GM21619 (cell line): ENCODE data around the gene LRRC55.

Experiments used
- ATAC-seq: cut with Tn5 transposase; IDR thresholded peaks from one replicate; pipeline ENCODE4 v1.9.1; 2021; ENCODE audit not compliant: unreplicated experiment

LRRC55 gene

GRCh38 chr11:57233702-57234101 lies 51.9 kb downstream of the LRRC55 start:
- no peak for ATAC-seq

- no peak for ATAC-seq
These were observed 54.3 kb downstream of the LRRC55 start for GRCh38 chr11:57235761-57236703.

GRCh38 chr11:57237204-57237681 lies 55.5 kb downstream of the LRRC55 start, which contains the start of gene APLNR:
APLNR (minus strand) TSS chr11:57237250; CDS start chr11:57237004, 246 bp downstream.
- ATAC-seq: no peak

- ATAC-seq: no peak
These were observed 57.6 kb downstream of the LRRC55 start for GRCh38 chr11:57239348-57239747.

- no peak for ATAC-seq
These were observed 58.3 kb downstream of the LRRC55 start for GRCh38 chr11:57240007-57240406.

- no peak for ATAC-seq
These were observed 59.0 kb downstream of the LRRC55 start for GRCh38 chr11:57240757-57241156.
